GM21515 (cell line): Measurements from ENCODE around the gene SLC51A.
"Not testable (repeated sequence)": the region's sequence is repeated elsewhere in the genome, so short reads cannot be mapped to it uniquely, and the experiment has no call there.

Source experiments
- ATAC-seq: cut with Tn5 transposase; IDR thresholded peaks from one replicate; pipeline ENCODE4 v1.9.1; 2021; ENCODE audit not compliant: unreplicated experiment

SLC51A gene

DNA sequence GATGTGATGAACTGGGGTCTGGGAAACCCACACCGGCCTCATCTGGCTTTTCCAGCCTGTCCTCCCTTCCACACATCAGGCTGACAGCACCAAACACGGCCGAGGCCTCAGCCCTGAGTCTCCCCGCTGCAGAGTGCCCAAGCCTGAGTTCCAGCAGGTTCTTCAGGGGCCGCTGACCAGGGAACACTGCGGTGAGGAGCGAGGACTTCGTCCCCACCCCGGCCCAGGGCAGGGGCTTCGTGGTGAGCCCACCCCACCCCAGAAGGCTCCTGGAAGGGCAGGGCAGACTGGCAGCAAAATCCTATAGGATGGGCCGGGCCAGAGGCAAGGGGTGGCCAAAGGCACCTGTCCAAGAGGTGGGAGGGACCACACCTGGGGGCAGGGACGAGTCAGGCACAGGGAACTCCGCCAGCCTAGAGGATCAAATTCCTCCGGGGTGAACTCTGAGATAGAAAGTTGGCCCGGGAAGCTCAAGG, at the start of gene SLC51A:
Gene SLC51A, plus strand, starts transcription at position 446 of the 476 bp plus-strand sequence. CDS start 179 bp downstream, outside the sequence.
- ATAC-seq: no peak

- ATAC-seq: no peak
These were observed 49.6 kb upstream of the SLC51A start for GRCh38 chr3:196166741-196167140.

GRCh38 chr3:196168808-196169391, 47.4 kb upstream of the SLC51A start:
- ATAC-seq: no peak

DNA sequence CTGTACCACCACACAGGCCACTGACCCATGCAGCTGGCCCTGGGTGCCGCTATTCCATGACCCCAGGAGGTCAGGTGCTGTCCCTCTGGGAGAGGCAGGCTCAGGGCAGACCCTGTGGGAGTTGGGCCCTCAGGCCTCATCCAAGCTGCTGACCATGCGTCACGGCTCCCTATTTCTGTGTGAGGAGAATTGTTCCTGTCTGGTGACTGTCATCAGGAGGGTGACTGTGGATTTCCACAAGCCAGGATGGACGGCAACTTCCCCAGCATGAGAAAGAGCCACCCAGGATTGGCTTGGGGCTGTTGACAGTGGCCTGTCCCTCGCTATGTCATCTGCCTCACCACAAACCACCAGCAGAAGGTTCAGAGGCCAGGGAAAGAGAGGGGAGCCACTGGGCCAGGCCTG, 46.5 kb upstream of the SLC51A start:
- ATAC-seq: no peak

GRCh38 chr3:196170296-196170695, 46.0 kb upstream of the SLC51A start:
- not testable (repeated sequence) for ATAC-seq

DNA sequence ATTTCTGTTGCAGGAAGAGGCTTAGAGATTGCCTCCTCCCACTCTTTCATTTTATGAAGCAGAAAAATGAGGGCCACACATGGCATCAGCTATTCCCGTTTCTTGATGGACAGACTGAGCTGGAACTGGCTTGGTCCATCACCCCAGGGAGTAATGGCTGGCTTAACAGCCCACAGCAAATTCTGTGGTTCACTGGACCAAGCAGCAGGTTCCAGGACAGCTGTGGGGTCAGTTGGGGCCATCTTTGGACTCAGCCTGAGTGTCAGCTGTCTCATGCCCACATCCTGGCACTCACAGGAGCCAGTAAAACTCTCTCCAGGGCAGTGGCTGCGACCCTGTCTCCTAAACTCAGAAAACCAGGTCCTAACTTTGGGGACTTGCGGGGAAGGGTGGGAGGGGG, 41.7 kb upstream of the SLC51A start:
- no peak for ATAC-seq

DNA sequence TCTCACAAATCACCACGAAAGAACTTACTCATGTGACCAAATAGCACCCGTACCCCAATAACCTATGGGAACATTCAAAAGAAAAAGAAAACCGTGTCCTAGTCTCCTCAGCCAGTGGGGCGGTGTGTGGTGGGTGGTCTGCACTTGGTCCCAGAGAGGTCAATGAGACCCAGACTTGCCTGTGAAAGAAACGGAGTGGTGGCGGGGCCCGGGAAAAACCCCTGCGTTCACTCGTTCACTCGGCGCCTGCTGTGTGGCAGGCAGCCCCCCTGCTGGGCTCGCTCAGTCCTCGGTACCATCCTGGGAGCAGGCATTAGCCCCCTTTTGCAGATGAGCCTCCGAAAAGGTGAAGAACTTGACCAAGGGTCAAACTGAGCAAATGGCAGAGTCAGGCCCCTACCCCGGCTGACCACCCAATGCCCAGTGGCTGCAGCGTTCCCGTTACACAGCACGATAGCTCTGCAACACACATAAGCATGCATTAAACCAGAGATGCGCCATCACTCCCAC, 41.2 kb upstream of the SLC51A start:
- ATAC-seq: no peak

GRCh38 chr3:196175722-196176121, 40.6 kb upstream of the SLC51A start:
- no peak for ATAC-seq

- ATAC-seq: no peak
These were observed 38.8 kb upstream of the SLC51A start for GRCh38 chr3:196177567-196177966.

DNA sequence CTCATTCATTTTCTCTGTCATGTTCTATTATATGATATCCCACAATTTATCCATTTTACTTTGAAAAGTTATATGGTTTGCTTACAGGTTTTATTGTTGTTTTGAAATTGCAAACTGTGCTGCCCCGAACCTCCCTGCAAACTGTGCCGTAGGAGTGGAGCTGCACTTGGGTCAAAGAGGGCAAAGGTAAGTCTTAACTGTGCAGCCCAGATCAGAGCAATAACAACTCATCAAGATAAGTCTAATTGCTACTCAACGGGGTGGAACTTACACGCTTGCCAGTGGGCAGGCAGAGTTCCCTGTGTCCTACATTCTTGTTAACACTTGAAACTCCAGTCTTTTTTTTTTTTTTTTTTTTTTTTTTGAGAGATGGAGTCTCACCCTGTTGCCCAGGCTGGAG, 38.4 kb upstream of the SLC51A start:
- no peak for ATAC-seq

GRCh38 chr3:196178993-196179379, 37.3 kb upstream of the SLC51A start:
- ATAC-seq: no peak

DNA sequence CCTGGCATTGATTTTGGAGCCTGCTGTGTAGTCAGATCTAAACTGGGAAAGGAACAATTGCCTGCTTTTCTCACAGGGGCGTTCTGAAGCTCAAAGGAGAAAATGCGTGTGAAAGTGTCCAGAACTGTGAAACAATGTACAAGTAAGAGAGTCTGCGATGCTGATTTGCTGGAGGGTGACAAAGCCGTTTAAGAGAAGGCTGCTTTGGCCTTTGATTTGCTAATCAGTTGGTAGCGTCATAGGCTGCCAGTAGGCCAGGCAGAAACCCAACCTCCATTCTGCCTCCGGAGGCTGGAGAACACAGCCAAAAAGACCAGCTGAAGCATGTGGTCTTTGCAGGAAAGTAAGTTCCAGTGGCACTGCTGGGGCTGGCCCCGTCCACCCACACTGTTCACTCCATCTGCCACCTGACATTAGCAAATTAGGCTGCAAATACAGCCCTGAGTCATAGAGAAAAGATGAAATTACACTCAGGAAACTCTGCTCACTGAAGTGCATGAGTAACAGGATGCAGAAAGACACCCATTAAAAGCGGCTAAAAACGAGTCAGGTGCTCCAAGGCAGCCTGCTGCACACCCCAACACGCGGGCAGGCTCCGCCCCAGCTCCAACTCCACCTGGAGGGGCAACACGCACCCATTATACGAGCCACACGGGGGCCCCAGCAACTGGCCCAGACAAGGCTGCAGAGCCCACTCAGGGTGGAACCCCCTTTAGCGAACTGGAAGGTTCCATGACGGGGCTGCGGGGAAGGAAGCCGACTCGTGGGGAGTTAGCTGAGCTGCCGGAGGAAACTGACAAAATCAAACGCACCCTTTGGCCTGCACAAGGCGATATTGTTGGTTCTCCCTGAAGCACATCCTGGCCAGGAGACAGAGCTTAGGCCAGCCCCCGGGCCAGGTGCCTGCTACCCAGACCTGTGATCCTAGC, 36.7 kb upstream of the SLC51A start:
- ATAC-seq: peak; percentile 60

GRCh38 chr3:196180346-196180745, 36.0 kb upstream of the SLC51A start:
- ATAC-seq: no peak

- ATAC-seq: no peak
These were observed 35.2 kb upstream of the SLC51A start for GRCh38 chr3:196181127-196181546.

DNA sequence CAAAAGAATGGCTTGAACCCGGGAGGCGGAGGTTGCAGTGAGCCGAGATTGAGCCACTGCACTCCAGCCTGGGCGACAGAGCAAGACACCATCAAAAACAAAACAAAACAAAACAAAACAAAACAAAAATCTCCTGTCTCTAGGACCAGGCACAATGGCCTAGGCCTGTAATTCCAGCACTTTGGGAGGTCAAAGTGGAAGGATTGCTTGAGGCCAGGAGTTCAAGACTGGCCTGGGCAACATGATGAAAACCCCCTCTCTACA, 32.2 kb upstream of the SLC51A start:
- ATAC-seq: not testable (repeated sequence)

DNA sequence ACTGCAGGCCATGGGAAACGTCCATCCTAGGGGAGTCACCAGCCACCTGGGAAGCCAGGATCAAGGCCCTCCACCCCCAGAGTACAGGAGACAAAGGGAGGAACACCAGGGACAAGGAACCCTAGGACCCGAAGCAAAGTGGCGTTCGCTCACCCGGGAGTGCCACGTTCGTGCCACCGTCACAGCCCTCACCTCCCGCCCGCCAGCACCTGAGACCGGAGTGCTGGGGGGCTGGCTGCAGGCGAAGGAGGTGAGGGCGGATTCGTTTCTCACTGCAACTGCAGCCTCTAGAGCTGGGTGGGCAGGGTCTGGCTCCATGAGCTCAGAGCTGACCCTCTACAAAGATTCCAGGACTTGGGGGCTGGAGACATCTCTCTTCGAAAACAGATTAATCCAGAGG, 31.5 kb upstream of the SLC51A start:
- no peak for ATAC-seq

- peak; percentile 48 for ATAC-seq
These were observed 29.4 kb upstream of the SLC51A start for GRCh38 chr3:196186651-196187573.

GRCh38 chr3:196189566-196190347, 26.6 kb upstream of the SLC51A start:
- ATAC-seq: no peak

GRCh38 chr3:196192036-196192523, 24.3 kb upstream of the SLC51A start:
- peak; percentile 37 for ATAC-seq

DNA sequence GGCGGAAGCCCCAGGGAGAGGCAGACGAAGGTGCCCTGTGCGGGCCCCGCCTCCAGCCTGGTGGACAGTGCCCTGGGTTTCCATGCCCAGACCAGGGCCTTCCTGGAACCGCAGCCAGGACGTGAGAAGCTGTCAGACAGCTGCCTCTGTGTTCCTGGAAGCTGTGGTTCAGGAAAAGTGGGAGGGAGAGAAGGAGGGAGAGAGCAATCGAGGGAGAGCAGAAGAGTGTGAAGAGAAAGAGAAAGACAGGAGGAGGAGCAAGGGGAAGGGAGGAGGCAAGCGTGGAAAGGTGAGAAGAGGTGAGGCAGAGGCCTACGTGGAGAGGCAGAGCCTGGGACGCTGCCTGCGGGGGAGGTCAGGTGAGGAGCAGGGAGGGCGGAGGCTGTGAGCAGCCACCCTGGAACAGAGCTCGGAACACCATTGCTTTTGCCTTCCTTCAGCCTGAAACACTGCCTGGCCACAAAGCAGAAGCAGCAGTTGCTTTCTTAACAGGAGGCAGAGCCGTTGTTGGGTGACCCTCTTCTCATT, 23.7 kb upstream of the SLC51A start:
- peak; percentile 26 for ATAC-seq
